ENCODE results near the gene SRR.
"Not testable (repeated sequence)": the region's sequence is repeated elsewhere in the genome, so short reads cannot be mapped to it uniquely, and the experiment has no call there.

SRR gene

DNA sequence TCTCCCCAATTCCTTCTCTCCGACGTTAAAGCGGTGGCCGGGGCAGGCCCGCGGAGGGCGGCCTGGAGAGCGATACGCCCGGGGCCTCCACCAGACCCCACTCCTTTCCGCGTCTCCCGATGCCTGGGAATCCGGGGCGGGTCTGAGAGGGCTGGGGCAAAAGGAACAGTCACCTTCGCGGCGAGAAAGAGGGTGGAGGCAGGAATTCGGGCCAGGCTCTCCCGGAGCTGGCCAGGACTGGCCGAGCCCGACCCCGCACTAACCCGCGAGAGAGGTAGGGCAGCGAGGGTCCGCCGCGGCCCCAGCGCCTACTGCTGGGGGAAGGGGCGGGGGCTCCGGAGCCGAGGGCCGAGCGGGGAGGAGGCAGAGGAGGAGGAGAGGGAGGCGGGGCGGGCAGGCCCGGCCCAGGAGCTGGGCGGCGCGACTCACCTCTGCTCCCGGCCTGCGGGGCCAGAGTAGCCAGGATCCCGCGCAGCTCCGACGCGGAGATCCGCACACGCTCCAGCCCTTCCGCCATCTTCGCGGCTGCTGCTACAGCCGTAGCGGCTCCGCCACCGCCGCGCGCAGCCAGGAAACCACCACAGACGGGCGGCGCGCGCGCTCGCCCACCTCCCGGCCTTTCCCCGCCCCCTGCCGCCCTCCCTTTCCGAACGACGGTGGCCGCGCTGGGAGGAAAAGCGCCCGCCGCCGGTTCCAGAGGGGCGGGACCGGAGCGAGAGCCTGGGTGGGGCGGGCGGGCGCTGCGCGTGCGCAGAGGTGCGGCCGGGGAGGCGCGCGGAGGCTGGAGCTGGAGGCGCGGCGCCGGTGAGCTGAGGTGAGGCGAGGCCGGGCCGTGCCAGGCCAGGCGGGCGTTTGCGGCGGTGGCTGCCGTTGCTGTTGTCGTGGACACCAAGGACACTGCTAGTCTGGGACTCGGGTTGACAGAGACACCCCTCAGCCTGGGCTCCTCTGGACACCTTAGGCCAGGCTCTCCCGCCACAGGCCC, at the start of gene SRR, which contains the start of gene SMG6:
SRR (plus strand) TSS at position 747 of the 985 bp plus-strand sequence. CDS start 11,611 bp downstream, outside the sequence.
SMG6 (minus strand) TSS at position 582 of the 985 bp plus-strand sequence; CDS start at position 517, 65 bp downstream.
- H3K27ac ChIP-seq, result peak within 1 kb of the TSS; percentile 84
- TF ChIP-seq ZFX (IDR thresholded peaks at IDR 0.05), result peak; percentile 84
- TF ChIP-seq, protein P1, sequence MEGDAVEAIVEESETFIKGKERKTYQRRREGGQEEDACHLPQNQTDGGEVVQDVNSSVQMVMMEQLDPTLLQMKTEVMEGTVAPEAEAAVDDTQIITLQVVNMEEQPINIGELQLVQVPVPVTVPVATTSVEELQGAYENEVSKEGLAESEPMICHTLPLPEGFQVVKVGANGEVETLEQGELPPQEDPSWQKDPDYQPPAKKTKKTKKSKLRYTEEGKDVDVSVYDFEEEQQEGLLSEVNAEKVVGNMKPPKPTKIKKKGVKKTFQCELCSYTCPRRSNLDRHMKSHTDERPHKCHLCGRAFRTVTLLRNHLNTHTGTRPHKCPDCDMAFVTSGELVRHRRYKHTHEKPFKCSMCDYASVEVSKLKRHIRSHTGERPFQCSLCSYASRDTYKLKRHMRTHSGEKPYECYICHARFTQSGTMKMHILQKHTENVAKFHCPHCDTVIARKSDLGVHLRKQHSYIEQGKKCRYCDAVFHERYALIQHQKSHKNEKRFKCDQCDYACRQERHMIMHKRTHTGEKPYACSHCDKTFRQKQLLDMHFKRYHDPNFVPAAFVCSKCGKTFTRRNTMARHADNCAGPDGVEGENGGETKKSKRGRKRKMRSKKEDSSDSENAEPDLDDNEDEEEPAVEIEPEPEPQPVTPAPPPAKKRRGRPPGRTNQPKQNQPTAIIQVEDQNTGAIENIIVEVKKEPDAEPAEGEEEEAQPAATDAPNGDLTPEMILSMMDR (conservative IDR thresholded peaks at IDR 0.05), result no peak

- H3K27ac ChIP-seq, result not testable (repeated sequence)
Measured at GRCh38 chr17:2258830-2259229, 44.9 kb upstream of the SRR start.

DNA sequence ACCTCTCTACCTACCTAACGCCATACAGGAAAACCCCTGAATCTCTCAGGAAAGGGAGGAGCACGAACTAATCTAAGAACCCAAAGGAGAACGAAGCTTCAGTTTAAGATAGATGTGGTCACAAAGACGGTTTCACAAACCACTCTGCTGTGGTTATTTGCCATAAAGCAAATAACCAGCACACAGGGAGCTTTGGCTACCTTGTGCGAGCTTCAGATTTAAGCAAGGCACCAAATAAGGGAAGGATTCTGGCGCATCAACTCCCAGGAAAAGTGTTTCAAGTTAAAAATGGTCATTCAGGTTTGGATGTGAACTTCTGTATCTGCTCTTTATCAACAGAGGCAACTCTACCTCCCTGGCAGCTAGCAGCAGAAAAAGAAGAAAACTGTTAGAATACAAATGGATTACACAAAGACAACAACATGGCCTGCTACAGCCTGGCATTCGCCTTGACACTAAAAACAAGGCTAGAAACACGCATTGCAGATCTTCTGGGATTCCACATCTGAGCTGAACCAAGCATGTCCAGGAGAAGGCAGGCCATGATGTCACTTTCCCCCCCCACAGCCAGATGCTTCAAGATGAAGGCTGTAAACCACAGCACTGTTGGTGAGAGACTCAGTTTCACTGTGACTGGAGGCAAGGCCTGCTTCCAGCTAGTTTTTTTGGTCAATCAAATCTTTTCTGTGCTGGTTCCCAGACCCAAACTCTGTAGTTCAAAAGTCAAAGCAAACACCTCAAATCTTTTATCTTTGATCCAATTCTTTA, 43.8 kb upstream of the SRR start:
- TF ChIP-seq, protein P1 (conservative IDR thresholded peaks at IDR 0.05), result no peak
- no peak for TF ChIP-seq ZFX (IDR thresholded peaks at IDR 0.05)
- no peak overlapping the region for H3K27ac ChIP-seq

DNA sequence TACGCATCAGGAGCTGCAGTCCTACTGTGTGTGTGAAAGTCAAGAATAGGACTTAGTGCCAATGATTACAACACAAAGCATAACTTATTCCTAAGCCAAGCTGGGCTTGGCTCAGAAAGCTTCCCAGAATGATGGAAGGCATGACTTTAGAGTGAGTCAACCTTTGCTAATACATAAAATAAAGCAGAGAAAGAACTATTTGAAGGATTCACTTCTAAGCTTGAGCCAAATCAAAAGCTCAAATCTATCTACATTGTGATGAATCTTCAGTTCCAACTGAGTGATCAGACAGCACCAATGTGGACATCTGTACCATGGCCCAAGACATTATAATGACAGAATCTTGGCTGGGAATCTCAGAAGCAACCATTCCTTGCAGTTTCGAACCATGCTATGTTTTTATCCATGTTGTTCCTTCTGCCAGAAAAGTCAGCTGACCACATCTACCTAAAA, 41.6 kb upstream of the SRR start:
- H3K27ac ChIP-seq, result no peak overlapping the region
- no peak for TF ChIP-seq ZFX (IDR thresholded peaks at IDR 0.05)

GRCh38 chr17:2263183-2264066, 40.3 kb upstream of the SRR start:
- no peak overlapping the region for H3K27ac ChIP-seq
- TF ChIP-seq, protein P1 (conservative IDR thresholded peaks at IDR 0.05), result no peak
- TF ChIP-seq ZFX (IDR thresholded peaks at IDR 0.05), result no peak

DNA sequence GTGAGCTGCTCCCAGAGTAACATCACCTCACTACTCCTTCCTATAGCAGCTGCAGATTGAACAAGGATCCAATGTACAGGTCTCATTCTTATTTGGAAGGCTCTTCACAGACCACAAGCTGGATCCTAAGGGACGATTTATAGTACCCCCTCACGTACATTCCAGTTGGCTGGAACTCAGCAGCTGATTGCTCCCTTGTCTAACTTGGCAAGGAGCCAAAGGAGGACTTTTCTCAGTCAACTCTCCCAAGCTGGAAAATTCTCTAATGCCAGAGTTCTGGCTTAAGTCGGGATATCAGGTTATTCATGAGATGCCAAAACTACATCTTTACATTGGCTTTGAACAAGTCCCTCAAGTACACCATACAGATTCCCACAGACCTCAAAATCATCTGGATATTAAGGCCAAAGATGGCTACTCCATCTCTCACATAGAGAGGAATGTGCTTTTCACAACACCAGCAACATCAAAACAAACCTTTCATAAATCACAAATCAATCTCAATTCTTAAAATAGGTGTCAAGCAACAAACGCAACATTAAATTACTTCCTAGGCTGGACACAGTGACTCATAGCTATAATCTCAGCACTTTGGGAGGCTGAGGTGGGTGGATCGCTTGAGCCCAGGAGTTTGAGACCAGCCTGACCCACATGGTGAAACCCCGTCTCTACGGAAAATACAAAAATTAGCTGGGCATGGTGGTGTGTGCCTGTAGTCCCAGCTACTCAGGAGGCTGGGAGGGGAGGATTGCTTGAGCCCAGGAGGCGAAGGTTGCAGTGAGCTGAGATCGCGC, 39.5 kb upstream of the SRR start:
- no peak overlapping the region for H3K27ac ChIP-seq
- TF ChIP-seq ZFX (IDR thresholded peaks at IDR 0.05), result no peak

- H3K27ac ChIP-seq, result not testable (repeated sequence)
Measured at GRCh38 chr17:2265166-2265565, 38.6 kb upstream of the SRR start.

- TF ChIP-seq, protein P1 (conservative IDR thresholded peaks at IDR 0.05), result no peak
- no peak for TF ChIP-seq ZFX (IDR thresholded peaks at IDR 0.05)
- H3K27ac ChIP-seq, result no peak overlapping the region
Measured at GRCh38 chr17:2266045-2266864, 37.5 kb upstream of the SRR start.
